Stimulated activated CD4-positive, alpha-beta T cell treated with anti-CD3 and anti-CD28 coated beads, Interleukin-4, amount 100 ng/mL, for 1 hour (primary cell): ENCODE results near the gene CNOT1.
"Not testable (repeated sequence)": the region's sequence is repeated elsewhere in the genome, so short reads cannot be mapped to it uniquely, and the experiment has no call there.

ENCODE experiments used
- DNase-seq: peaks from one replicate; pipeline ENCODE4 v3.0.0-alpha.2; 2020

CNOT1 gene

DNA sequence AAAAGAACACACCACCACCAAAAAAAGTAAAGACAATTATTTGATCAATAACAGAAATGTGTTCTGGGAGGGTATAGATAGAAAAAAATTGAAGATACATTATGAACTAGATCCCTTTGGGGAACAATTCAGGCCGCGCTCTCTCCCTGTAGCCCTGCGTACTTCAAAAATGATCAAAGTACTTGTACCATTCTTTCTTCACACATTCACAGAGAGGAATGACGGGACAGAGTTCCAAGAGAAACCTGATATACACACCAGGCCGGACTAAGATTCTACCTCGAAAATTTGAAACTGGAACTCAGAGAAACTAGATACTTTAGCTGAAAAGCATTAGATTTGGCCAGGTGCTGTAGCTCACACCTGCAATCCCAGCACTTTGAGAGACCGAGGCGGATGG, 50.0 kb downstream of the CNOT1 start:
- no peak for DNase-seq

DNA sequence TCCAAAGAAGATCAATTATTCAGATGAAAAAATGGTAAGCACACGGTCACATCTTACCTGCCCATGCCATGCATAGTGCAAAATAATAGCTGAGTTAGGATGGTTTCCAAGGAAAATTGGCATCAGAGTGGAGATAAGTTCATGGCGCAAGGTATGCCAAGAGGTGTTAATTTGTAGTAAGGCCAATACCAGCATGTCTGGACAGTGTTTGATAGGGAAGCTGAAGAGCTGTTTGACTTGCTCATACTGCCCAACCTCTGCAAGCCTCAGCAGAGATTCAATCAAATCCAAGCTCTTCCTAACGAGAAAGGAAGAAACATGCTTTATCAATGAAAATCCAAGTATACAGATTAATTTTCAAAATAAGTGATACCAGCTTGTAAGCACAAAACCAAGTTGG, 51.0 kb downstream of the CNOT1 start:
- DNase-seq = no peak

DNA sequence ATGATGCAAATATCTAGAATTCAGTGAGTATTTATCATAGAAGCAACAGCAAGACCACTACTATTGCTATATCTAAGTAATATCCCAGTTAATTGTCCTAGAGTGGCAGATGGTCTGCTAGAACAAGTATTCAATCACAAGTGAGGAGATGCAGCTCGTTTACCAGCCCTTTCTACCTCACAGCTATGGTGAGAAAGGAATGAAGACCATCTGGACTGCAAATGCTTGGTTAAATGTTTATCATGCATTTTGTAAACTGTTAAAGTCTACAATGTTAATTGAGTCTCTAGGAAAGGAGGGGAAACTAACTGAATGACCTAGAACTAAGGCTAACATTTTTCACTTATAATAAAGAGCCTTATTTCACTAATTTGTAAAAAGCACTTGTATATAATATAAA, 52.5 kb downstream of the CNOT1 start:
- DNase-seq = no peak

DNA sequence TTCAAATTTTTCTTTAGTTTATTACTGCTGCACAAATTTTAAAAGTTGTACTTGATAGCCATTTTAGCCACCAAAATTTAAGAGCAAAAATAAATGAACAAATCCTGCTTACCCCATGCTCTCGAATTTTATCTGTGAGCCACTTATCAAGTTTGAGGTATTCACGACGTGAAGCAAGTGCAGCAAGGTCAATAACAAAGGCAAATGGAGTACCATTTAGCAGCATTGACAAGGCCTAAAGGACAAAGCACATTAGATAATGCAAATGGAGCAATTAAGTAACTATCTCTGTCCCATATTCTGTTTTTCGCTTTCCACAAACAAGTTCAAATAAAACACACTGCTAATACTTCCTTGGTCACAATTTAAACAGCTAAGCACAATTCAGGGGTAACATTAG, 54.7 kb downstream of the CNOT1 start:
- DNase-seq = no peak

DNA sequence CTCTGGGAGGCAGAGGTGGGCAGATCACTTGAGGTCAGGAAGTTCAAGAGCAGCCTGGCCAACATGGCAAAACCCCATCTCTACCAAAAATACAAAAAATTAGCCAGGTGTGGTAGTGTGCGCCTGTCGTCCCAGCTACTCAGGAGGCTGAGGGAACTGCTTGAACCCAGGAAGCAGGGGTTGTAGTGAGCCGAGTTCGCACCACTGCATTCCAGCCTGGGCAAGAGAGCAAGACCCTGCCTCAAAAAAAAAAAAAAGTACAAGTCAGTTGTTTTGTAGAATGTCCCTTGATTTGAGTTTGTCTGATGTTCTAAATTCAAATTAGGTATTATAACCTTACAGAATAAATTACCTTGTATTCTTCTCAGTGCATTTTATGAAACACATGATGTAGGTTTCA, 63.9 kb downstream of the CNOT1 start:
- DNase-seq = not testable (repeated sequence)

DNA sequence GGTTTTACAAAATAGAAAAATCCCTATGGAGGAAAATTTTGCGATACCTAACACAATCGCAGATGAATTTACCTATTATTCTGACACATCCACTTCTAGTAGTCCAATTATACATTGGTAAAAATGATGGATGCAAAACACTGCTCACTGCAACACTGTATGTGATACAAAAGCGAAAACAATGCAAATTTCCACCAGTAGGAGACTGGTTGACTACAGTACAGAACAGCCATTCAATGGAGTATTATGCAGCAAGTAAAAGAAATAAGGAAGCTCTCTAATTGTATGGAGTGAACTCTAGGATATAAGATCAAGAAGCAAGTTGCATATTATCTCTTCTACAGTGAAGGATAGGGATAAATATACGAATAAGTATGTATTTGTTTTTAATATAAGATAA, 65.9 kb downstream of the CNOT1 start:
- no peak for DNase-seq

DNA sequence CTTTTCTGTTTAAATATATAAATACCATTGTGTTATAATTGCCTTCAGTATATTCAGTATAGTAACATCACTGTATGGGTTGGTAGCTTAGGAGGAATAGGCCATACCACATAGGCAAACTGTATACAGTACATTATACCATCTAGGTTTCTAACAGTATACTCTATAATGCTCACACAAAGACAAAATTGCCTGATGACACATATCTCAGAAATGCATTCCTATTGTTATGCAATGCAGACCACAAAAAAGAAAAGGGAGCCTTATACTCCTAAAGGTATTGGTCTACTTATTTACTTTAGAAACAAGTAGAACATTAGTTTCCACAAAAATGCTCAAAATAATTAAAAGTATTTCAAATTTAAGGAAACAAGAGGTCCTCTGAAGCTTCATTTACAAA, 66.4 kb downstream of the CNOT1 start:
- DNase-seq = no peak

DNA sequence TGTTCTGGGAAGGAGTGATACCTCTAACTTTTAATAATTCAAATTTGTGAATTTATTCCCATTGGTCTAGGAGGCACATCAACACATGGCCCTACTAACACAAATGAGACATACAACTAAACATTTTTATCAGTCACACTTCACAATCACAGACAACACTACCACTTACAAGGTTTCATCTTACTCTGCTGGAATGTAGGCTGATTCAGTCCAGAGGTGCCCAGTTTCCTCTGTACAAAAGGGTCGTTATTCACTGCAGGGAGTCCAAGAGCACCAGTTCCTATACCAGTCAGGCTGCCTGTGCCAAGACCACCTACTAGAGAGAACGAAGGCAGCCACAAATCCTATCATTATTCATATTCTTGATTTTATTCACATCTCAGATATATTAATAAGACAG, 72.9 kb downstream of the CNOT1 start:
- DNase-seq = no peak

DNA sequence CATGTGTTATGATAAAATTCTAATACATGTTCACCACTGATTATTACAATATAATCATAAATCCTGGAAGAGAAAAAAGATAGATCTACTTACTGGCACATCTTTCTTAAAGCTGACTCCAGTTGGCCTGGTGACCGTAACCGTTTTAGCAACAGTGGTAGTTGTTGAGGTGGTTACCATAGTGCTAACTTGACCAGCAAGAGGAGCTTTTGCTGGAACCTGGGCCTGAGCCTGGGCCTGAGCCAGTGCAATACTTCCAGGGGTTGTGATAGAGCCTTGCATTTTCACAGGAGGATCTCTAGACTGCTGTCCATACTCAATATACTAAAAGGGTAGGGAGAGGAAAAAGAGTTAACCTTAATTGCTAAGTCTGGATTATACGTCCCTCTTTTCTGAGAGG, 78.1 kb downstream of the CNOT1 start:
- no peak for DNase-seq

DNA sequence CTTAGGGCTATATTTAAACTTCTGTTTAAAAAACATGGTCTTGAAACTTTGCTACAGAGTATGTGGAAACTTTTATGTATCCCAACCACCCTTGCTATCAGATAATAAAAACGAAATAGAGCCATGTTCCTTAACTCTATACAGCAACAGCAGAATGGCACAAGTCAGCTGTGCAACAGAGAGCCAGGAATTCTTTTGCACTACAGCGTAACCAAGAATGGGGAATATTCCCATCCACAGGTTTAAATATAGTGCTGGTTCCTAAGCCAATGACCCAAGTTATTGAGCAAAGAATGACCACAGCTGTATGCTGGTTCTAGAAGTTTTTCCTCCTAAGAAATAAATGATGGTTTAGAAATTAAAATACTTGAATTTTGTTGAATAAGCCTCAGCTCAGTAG, 81.2 kb downstream of the CNOT1 start:
- no peak for DNase-seq

DNA sequence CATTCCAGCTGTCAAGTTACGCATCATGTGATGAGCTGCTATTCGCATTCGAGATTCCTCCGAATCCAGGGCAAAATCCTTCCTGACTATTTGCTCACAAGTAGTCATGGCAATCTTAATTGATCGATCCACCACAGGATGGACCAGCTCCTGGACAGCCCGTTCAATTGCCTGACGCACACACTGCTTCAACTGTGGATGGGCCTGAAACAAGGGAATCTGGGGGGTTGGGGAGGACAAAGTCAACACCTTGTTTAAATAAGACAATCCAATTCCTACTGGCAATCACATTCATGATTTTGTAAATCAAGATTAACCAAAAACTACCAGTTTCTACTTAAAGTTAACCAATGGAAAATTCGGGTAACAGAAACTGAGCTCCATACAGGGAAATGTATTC, 85.9 kb downstream of the CNOT1 start:
- DNase-seq = no peak

DNA sequence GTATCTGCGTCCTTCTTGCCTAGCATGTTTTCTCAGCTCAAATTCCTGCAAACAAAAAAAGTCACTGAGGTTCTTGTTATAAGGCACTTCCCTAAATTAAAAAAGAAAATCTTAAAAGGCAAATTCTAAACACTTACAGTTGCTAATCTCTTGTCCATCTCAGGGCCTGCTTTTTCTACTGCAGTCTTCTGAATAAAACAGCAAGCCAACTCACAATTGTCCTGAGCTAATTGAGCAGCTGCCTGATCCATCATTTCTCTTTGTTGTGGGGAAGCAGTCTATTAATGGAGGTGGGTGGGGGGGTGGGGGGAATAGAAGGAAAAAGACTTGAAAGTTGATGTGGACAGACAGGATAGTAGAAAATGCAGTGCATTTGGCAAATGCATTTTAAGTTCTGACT, 87.3 kb downstream of the CNOT1 start:
- DNase-seq = no peak

DNA sequence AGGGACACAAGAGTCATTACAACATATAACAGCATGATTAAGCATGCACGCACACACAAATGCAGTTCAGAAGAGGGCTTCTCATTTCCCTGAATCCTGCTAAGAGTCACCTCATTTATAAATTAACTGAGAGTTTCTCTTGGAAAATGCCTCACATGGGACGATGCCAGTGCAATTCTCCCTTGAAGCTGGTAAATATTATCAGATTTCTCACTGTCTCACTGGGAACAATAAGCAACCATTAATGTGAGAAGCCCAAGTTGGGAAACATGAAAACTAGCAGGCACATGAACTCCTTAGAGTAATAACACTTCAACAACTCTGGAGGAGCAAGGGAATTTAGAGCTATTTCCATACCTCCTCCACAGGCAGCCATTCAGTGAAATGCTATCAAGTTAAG, 87.9 kb downstream of the CNOT1 start:
- no peak for DNase-seq

DNA sequence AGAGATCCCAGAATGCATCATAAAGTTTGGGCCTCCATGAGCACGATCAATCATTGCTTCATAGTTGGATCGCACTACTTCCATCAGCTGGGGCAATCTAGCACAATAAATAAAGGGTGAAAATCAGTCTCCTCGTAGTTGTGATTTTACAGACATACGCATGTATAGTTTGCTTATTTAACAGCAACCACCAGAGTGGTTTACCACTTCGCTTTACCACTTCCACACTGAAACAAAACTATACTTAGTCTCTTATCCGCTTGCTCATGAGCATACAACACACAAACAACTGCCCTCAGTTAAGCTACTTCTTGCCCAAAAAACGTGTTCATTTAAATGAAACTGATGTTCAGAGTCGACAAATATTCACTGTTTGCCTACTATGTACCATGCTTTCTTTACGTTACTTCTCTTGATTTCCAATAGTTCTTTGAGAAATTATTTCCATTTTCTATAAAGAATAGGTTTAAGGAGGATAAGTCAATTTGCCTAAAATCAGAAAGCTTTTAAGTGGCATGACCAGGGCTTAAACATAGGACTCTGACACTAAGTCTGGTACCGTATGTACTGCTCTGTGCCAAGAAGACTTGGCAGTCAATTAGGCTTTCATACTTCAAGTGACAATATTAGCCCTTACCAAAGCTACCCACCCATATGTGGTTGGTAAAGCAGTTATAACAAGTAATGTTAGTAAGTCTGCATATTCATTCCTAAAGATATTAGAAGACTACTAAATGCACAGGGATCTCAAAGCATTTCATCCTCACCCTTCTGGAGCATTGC, 92.3 kb downstream of the CNOT1 start:
- DNase-seq = no peak

DNA sequence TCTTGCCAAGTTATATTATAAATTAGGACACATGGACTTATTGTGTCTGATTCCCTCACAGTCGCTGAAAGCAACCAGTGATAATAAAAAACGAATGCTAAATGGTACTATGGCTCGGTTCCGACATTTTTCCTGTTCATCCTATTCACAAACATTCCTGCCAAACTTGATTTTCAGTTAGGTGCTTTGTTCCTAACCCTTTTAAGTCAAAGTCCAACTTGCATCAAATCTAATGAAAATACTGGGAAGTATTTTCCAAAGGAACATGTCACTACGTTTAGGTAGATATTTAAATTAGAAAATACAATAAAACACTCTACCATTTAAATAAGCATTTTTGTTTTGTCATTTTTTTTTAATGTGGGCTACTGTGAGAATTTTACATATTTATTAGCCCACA, 93.3 kb downstream of the CNOT1 start:
- DNase-seq = no peak

DNA sequence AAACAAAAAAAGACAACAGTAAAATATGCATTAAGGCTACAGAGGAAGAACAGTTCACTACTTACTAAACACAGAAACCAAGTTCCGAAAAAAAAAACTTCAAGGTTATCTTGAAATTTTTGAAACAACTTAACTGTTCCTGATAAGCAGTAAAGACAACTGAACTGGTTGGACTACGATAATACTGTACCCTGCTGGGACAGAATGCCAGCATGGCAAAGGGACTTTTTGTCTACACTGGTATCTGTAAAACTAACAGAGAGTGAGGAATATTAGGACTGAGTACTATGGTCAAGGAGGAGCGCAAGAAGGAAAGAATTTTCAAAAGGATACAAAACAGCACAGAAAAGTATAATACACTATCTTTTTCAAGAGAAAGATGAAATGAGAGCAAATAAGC, 94.5 kb downstream of the CNOT1 start:
- DNase-seq = no peak

DNA sequence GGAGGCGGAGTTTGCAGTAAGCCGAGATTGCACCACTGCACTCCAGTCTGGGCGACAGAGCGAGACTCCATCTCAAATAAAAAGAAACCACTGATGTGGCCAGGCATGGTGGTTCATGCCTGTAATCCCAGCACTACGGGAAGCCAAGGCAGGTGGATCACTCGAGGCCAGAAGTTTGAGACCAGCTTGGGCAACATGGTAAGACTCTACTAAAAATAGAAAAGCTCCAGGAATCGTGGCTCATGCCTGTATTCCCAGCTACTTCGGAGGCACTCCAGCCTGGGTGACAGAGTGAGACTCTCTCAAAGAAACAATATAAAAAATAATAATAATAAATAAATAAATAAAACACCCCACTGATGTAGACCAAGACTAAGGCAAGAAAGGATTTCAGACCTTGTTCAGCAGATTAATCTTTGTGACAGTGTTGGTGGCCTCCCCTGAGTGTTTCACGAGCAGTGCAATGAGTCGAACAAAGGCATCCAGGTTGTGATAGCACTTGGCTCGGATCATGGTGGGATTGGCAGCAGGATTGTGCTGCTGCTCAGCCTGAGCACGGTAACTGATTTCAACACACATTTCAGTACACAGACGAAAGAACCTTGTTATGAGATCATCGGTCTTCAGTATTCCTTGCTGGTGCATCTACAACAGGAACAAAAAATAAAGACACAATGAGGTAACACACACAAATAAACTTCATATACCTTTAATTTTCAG, 95.7 kb downstream of the CNOT1 start:
- no peak for DNase-seq

DNA sequence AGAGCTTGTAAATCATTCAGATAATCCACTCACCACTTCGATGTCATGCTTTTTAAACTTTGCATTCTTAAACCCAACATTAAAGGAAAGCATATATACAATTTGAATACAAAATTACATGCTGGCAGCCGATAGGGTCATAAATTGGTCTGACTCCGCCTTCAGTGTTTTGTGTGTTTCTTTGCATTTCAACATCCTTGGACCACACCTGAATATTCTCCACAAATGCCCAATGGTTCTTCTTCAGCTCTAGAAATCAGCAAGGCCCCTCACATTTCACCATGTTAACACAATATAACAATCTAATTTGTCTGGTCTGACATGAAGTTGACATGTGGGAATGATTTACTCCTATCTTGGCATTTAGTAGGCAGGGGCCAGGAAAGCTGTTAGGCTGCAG, 97.2 kb downstream of the CNOT1 start:
- no peak for DNase-seq

DNA sequence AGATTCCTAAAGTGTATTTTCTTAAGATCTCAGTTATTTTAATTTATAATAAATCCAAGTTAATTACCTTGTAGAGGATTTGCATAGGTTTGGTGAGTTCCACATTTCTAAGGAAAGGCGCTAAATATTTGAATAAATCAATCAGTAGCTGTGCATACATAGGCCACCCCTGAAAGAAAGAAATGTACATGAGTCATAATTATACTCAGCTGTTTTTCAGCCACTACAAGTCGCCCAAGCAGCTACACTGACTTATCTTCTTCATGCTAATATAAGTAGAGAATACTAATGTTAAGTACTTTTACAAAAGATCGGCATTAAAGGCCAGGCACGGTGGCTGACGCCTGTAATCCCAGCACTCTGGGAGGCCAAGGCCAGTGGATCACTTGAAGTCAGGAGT, 99.4 kb downstream of the CNOT1 start:
- DNase-seq = no peak

DNA sequence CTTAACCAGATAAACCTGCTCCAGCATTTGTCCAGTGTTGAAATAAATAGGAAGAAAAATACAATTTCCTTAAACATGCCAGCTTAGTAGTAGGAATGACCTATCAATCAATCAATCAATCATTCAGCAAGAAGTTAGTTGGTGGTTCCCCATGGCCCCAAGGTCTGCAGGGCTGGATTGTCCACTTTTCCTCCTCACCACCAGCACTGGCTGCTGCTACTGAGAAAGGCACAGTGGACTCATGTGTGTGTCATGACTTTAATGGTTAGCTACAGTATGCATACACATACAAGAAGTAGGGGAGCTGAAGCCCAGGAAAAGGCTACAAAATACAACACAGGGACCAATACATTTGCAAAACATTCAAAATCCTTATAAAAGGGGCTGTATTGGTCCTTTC, 109.9 kb downstream of the CNOT1 start:
- DNase-seq = no peak

DNA sequence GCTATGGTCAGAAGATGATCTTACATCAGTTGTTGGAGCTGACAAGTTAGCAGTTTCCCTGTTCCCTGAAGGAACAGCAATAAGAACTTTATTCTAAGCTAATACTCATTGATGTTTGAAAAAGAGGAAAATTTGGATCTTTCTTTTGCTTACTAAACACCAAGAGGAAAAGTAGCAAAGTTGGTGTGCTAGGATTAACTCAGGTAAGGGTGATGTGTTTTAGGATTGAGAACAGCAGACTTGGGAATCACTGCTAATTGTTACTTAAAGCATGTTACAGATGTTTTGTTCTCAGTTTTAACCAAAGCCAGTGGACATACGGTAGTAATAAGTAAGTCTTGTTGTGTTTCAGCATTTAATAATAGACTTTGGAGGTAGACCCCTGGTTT, 110.7 kb downstream of the CNOT1 start:
- no peak for DNase-seq

DNA sequence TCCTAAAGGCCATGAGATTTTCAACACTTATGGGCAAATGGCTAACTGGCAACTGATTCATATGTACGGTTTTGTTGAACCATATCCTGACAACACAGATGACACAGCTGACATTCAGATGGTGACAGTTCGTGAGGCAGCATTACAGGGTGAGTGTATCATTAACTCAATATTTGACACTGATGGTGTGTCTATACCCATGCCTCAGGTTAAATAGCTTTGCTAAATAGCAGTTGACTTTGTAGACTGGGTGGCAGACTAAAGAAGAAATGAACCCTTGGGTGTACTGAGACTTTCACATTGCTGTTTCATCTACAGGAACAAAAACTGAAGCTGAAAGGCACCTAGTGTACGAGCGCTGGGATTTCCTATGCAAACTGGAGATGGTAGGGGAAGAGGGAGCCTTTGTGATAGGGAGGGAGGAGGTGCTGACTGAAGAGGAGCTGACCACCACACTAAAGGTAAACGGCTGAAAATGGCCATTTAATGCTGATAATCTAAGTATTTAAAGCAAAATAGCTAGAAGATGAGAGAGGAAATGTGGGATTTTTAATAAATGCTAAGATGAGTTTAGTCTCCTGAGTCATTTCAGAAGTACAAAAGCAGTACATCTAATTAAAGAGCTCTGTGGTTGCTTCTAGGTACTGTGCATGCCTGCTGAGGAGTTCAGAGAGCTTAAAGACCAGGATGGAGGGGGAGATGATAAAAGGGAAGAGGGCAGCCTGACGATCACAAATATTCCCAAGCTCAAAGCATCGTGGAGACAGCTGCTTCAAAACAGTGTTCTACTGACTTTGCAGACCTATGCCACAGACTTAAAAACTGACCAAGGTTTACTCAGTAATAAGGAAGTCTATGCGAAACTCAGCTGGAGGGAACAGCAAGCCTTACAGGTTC, 111.3 kb downstream of the CNOT1 start:
- no peak for DNase-seq

DNA sequence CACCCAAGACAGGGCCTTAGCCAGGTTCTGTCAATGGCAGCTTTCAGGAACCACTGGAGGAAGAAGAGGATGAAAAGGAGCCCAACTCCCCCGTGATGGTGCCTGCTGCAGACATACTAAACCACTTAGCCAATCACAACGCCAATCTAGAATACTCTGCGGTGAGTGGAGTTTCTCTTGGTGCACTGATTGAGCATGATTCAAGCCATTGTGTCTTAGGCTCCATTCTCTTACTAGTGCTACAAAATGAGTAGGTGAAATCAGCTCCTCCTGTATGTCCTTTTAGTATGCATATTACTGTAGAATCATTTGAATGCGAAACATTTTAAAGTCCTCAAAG, 112.9 kb downstream of the CNOT1 start:
- DNase-seq = no peak
